GM11168 (cell line): ENCODE data around the gene NMT1.
"Not testable (repeated sequence)": the region's sequence is repeated elsewhere in the genome, so short reads cannot be mapped to it uniquely, and the experiment has no call there.

ENCODE experiments used
- in situ Hi-C: fragments of 300-500 bp; cut with MboI; formaldehyde crosslinking; loops from one replicate; pipeline ENCODE4 v1.12.0; 2022; ENCODE audit warnings: low sequenced_read_pairs; ENCODE audit not compliant: unreplicated experiment

The NMT1 gene

DNA sequence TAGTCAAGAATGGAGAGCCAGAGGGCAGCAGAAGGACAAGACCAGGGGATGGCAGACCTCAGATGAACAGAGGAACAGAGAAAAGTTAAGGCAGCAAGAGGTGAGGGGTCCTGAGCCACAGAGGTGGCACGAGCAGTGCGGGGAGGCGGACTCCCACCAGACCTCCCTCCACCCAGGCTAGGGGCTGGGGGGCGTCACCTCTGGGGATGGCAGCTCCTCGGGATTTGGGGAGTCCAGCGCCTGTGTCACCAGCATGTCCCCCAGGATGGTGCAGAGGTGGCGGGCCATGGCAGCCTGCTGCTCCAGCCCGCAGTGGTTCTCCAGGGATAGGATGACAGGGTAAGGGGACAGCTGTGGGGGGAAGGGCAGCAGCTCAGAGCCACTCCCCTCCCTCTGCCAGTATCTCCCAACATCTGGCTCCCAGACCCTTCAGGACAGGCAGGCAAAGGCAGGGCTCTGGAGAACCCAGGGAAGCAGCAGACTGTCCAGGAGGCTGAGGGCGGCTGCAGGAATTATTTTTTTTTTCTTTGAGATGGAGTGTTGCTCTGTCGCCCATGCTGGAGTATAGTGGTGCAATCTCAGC is 55.4 kb downstream of the NMT1 start:
- in situ Hi-C loops, result no loop called here

DNA sequence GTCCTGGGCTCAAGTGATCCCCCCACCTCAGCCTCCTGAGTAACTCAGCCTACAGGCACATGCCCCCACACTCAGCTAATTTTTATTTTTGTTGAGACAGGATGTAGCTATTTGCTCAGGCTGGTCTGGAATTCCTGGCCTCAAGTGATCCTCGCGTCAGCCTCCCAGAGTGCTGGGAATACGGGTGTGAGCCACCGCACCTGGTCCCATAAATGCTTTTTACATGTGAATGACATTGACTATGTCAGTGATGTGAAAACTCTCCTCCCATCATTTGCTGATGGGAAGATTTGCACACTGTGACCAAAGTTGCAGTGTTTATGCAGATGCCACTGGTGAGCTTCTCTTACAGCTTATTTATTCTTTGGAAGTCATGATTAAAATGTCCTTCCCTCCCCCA is 56.2 kb downstream of the NMT1 start:
- in situ Hi-C loops, result no loop called here

DNA sequence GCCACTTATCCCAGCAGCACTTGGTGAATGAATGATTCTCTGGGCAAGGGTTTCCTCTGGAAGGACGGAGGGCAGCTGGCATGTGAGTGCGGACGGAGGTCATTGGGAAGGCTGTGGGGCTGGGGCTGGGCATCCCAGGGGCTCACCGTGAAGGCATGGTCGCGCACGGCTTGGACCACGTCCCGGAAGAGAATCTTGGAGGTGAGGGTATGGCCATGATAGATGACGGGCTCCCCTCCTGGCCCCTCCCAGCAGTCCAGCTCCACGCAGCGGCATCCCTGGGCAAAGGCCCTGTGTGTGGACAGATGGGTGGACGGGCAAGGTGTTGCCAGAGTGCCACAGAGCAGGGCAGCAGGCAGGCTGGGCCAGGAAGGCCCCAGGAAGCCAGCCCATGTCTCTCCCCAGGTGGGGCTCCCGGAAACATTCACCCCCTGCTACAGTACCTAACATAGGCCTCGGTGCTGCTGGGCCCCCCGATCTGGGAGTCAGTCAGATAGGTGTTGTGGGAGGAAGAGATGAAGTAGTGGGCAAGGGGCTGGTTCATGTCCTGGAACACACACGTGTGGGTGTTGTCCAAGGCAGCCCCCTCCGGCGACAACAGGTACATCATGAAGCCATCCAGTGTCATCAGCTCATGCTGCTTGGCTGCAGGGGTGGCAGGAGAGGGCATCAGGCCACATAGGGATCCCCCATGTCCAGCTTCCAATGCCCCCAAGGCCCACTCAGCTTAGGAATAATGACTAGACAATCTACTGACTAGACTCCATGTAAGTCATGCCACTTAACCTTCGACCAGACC is 56.9 kb downstream of the NMT1 start:
- in situ Hi-C loops, result no loop called here

DNA sequence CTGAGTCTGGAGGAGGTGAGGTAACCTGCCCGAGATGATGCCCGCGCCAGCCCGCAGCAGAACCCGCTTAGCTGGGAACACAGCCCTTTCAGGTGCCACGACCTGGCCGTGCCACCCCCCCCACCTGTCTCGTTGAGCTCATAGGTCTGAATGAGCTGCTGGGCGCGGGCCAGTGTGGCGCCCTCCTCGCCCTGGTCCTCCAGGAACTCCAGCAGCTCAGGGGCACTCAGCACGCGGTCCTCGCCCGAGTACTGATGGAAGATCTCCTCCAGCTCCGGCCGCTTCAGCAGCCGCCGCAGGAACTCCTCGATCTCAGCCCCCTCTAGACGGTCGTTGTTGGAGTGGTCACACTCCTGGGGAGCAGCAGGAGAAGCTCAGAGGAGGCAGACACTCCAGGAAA is 57.6 kb downstream of the NMT1 start:
- in situ Hi-C loops, result no loop called here

DNA sequence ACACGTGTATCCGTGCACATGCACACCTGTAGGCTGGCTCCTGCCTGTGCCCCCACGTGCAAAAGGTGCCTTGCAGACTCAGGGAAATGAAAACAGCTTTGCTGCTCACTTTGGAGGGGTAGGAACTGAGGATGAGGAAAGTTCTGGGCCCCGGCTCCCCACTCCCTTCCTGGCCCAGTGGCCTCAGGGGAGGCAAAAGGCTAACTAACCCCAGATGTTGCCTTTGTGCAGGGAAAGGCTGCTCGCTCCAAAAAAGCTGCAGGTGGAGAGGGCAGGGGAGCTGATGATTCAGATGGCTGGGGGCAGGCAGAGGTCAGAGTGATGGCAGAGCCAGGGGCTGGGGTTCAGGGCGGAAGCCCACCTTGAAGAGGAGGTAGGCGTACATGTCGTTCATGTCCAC is 58.8 kb downstream of the NMT1 start:
- in situ Hi-C loops, result no loop called here

DNA sequence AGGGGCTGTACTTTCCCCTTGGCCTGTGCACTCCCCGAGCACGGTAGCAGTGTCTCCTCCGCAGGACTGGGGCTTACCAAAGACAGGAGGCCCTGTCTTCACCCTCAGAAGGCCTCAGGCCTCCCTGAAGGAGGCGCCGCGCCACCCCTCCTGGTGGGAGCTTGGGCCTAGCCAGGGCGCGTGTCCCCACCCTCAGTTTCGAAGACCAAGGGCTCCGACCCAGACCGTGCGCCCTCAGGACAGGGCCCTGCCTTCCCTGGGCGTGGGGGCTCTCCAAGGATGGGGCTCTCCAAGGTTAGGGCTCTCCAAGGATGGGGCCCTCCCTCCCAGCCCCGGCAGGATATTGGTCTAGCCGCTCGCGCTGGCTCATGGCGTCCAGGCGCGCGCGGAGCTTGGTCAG is 59.4 kb downstream of the NMT1 start:
- in situ Hi-C loops, result no loop called here

DNA sequence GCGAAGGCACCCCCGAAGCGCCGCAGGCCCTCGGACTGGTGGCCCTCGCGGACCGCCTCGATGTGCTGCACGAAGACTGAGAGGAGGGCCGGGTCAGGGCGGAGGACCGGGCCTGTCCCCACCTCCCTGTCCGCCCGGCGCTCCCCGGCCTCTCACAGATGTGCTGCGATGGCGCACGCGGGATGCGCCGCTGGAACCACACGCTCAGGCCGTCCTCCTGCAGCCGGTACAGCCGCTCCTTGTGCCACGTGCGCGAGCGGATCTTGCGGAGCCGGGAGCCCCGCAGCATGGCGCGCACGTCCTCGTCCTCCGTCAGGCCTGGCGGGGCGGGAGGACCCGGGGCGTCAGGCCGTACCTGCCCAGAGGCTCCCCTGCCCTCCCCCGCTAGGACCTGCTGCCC is 59.9 kb downstream of the NMT1 start:
- in situ Hi-C loops, result no loop called here

DNA sequence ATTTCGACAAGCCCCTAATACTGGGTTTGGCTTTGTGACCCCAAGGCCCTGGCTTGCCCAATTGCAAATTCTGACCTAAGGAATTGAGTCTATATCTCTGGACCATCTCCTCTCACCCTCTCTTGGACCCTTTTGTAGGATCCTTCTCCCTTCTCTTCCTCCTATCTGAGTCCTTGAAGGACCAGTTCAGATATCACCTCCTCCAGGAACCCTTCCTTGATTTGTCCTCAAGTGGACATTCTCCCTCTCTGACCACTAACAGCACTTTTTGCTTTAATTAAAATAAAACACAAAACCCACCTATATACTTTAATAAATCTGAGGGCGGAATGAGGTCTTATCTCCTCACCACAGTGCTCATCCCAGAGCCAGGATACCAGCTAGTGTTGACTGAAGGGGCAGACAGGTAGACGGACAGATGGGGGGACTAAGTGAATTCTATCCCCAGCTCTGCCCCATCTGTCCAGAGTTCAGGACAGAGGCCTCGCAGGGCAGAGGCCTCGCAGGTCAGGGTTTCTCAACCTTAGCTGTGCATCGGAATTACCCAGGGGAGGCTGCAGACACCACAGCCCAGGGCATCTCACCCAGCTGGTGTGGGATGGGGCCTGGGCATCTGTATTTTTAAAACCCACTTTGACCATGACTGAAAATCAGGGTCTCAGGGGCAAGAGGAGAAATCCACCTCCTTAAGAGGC is 62.1 kb downstream of the NMT1 start:
- in situ Hi-C loops, result no loop called here

DNA sequence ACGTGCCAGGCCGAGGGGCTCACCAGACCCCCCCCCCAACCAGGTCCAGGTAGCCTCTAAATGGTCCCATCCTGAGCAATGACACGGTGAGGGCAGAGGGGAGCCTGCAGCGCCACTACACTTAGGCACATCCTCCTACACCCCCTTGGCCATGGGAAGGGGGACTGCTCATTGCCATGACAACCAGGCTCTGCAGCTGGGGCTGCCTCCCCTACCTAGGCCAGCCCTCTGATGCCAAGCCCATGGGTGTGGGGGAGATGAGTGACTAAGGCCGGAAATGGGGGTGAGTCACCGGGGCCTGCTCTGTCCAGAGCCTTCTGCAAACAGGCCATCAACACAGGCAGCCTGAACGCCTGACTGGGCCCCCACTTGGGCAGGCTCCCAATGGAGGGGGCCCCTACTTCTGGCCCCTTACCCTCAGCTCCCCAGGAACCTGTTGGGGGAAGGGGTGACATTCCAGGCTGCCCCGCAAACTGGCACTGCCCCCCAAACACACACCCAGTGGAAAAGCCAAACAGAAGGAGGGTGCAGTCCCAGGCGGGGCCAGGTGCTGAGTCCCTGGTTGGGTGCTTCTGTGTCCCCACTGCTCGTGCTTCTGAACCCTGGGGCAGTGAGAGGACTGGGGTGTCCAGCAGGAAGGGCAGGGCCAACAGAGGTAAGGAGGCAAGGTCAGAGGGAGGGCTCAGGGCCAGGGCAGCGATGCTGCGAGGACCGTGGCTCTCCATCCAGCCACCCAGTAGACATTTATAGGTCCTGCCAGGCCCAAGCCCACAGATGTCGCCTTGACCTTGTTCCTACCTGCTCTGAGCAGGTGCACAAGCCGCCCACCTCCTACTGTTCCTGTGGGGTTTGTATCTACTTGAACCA is 63.0 kb downstream of the NMT1 start:
- in situ Hi-C loops, result no loop called here

DNA sequence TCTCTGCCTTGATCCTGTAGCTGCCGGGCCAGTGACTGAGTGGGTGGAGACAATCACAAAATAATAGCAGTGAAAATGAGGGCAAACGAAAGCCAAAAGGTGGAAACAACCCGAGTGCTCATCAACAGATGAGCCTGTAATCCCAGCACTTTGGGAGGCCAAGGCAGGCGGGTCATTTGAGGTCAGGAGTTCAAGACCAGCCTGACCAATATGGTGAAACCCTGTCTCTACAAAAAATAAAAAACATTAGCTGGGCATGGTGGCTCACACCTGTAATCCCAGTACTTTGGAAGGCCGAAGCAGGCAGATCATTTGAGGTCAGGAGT is 63.6 kb downstream of the NMT1 start:
- in situ Hi-C loops, result not testable (repeated sequence)

DNA sequence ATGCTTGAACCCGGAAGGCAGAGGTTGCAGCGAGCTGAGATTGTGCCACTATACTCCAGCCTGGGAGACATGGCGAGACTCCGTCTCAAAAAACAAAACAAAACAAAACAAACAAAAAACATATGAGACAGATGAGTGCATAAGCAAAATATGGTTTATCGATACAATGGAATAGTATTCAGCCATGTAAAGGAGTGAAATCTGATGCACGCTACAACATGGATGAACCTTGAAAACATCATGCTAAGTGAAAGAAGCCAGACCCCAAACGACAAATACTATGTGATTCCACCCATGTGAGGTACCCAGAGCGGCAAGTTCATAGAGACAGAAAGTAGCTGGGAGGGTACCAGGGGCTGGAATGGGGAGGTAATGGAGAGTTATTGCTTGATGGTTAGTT is 64.4 kb downstream of the NMT1 start:
- in situ Hi-C loops, result no loop called here

DNA sequence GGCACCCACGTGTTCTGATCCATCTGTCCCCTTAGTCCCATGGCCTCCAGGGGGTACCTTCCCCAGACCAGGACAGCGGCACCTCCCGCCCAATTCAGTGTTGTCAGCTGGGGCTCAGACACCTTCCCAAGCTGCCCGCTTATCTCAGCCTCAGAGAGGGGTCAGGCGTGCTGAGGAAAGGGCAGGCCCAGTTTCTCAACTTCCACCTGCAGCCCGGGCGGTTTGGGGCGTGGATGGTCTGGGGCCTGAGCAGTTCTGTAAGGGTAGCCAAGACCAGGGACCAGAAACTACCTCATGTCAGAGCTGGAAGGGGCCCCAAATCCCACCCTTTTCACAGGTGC is 66.1 kb downstream of the NMT1 start:
- in situ Hi-C loops, result no loop called here

DNA sequence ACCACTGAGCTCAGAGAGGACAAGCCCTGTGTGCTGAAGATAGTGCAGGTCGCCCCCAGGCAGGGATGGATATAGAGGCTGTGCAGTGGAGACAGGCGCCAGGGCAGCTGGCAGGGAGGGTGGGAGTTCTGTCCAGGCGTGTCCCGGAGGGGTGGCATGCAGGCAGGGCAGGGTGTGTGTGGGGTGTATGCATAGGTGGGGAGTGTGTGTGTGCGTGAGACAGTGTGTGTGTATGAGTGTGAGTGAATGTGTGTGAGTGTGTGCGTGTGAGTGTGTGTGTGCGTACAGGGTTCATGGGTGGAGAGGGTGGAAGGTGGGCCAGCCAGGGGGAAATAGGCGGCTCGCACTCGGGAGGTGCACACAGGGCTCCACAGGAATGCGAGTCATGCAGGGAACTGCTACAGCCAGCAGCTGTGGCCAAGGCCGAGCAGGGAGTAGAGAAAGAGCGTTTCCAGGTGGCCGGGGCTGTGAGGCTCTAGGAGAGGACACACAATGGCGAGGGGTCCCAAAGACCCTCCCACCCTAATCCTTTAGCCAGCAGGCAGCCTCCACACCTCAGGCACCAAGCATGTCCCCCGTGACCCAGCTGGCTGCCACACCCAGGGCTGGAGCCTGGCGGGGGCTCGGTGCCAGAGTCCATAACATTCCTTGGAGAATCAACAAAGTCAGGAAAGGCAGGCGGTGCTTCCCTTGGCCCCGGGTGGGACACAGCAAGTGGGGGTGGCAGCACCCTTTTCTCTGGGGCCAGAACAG is 66.6 kb downstream of the NMT1 start:
- in situ Hi-C loops, result no loop called here

DNA sequence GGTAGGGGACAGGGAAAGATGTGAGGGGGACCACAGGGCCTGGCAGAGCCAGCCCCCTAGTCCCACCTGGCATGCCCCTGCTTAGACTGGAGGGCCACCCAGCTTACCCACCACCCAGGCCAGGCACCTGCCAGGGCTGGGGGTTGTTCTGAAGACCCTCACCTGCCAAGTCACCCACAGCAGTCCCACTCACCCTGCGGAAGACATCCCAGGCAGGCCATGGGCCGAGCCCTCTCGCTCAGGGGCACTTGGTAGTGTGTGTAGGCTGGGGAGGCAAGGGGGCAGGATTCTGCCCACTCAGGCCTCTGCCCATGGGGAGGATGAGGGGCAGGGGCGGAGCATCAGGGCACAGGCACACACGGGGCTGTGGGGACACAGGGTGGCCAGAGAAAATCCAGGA is 67.2 kb downstream of the NMT1 start:
- in situ Hi-C loops, result no loop called here

DNA sequence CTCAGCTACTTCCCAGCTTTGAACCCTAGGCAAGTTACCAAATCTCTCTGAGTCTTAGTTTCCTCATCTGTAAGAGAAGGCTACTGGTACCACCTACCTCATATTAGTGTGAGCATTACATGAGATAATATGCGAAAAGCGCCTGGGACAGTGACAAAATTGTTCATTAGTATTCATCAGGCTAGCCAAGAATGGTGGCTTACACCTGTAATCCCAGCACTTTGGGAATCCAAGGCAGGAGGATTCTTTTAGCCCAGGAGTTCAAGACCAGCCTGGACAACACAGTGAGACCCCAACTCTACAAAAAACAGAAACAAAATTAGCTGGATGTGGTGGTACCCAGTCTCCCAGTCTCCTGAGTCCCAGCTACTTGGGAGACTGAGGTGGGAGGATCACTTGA is 67.9 kb downstream of the NMT1 start:
- in situ Hi-C loops, result no loop called here

DNA sequence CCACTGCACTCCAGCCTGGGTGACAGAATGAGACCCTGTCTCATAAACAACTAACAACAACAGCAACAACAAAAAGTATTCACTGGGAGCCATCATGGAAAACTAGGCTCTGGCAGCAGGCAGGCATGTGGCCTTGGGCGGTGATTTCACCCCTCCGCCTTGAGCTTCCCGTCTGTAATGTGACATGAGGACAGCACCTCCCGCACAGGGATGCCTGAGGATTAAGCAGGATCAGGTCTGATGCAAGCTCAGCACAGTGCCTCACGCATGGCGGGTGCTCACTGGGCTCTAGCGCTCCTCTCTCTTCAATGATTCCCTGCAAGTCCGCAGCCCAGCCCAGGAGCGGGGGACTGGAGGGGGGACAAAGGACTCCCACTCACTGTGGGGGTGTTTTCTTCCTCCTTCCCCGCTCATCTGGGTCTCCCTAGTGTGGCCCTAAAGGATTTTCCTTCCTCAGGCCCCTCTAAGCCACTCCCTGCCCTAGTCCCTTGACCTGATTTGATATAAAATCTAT is 68.4 kb downstream of the NMT1 start:
- in situ Hi-C loops, result no loop called here

DNA sequence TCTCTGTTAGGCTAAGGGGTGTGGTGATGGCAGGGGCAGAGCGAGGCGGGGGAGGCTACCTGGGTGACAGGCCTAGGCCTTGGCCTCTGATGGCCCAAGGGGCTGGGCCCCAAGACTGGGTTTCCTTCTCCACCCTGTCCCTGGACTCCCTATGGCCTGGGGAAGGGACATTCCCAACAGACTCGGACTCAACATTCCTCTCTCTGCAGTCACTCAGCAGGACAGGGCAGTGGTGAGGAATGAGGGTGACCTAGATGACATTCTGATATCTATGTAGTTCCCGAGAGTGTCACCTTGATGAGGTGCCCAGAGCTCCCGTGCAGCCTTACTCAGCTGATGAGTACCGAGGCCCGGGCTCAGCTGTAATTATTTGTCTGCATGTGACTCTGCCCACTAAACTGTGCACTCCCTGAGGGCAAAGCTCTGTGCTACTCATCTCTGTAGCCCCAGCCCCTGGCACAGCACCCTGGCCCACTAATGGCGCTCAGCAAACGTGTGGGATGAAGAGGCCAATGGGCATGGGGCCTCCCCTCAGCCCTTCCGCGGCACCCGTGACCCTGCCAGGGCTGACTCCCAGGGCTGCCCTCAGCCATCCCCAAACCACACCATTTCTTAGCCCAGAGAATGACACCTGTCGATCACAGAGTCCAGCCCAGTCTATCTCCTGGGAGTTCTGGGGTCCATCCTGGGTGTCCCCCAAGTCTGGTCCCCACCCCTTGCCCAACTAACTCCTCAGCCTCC is 69.0 kb downstream of the NMT1 start:
- in situ Hi-C loops, result no loop called here

DNA sequence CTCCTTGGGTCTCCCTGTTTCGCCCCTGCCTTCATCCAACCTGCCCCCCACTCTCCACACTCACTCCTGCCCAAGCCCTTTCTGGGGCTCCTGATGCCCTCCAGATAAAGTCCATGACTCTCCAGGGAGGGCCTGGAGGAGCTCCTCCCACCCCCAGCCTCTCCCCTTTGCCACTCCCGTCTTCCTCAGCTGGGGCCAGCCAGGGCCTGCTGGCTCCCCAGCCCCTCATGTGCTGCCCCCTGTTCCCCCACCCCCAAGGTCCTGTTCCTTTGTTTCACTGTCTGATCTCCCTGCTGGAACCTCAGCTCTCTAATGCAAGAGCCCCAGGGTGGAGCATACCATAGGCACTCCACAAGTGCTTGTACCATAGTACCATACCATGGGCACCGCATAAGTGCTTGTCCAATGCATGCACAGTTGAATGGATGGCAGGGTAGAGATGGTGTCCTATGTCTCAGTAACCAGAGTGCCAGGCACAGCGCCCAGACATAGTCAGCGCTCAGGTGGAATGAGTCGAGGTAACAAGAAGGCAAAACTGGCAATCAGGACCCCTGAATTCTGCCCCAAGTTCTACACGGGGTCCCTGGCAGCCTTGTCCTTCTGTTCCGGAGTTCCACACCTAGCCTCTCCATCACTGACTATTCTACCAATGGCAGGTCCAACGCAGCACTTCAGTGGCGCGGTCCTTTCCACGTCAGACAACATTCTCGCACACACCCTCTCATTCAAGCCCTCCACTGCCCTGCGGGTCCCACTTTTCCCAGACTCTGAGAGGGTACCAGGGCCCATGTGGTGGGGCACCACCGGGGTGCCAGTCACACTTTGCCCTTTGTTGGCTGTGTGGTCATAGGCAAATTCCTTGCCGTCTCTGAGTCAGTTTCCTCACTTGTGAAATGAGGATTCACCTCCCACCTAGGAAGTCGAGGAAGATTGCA is 69.8 kb downstream of the NMT1 start:
- in situ Hi-C loops, result no loop called here
